Measurements from ENCODE around the gene MFRP. TPM values are rescaled to one million over a fixed set of nuclear protein-coding genes. Genes with fewer than 3 reads are reported as not detected.

MFRP gene
- total and polyA plus RNA-seq, 10 of the 15 experiments (the other 5 are each of a cell fraction or from before 2014, with no cell fraction given), result not detected

- no peak overlapping the region for H3K4me2 ChIP-seq (ENCODE audit: control insufficient read depth, insufficient read depth)
- FAIRE-seq, result no peak
- no peak for DNase-seq (ENCODE audit: low read depth, low spot score)
- H3K27me3 ChIP-seq (replicated peaks in 1 of 2; ENCODE audit: control insufficient read depth in 2 of 2, insufficient read depth in 2 of 2, low read length in 1 of 2), result no peaks in the 10 kb centered on the region
- ATAC-seq, result no peak
- peaks cover 10 to 37% of the 10 kb centered on the region in 2 experiments for H3K36me3 ChIP-seq (ENCODE audit: control insufficient read depth in 2 of 2, insufficient read depth in 2 of 2, low read length in 1 of 2)
- H3K27ac ChIP-seq (ENCODE audit: control insufficient read depth, insufficient read depth), result no peak overlapping the region
- ChIA-PET SMC1A (ENCODE audit: uncharacterized antibody, unreplicated experiment) (no interaction called here), RAD21 (ENCODE audit: unreplicated experiment) (no interaction called here), POLR2A (no interaction called here), CTCF (interaction anchor here (1.1 to 1.7 kb wide), 2 partner anchors 9 to 11 kb away, joined by 3 to 7 read pairs; no protein-coding TSS in a partner anchor)
- in situ Hi-C loops (cut with MboI), result no loop called here
- no peaks in the 10 kb centered on the region for H3K4me1 ChIP-seq (ENCODE audit: control insufficient read depth, insufficient read depth, low read length)
- no TSS peak for BruUV-seq (replicated peaks)
- intact Hi-C loops (cut with micrococcal nuclease; ENCODE audit: unreplicated experiment), result no loop called here
- no peaks in the 10 kb centered on the region for H3K79me2 ChIP-seq (ENCODE audit: control insufficient read depth, insufficient read depth, low read length)
- H3K4me3 ChIP-seq, result no peak overlapping the region
- no peak overlapping the region for H2AFZ ChIP-seq (ENCODE audit: control insufficient read depth, low read depth, low read length)
- no peaks in the 10 kb centered on the region for H4K20me1 ChIP-seq (ENCODE audit: control insufficient read depth, insufficient read depth)
- no peaks in the 10 kb centered on the region for H3K9me3 ChIP-seq (replicated peaks; ENCODE audit: control insufficient read depth, insufficient read depth, low read length)
- 100% methylated on average over 2 of the region's 2 CpGs for WGBS (ENCODE audit: insufficient coverage, insufficient replicate concordance, low lambda C conversion rate, missing lambda C conversion rate)
- no peak overlapping the region for H3K9ac ChIP-seq (ENCODE audit: control insufficient read depth, insufficient read depth, low read length)
- TF ChIP-seq CBX3 (IDR thresholded peaks at IDR 0.05; ENCODE audit: borderline replicate concordance, low read depth) (no peak), SUZ12 (IDR thresholded peaks at IDR 0.05; ENCODE audit: unreplicated experiment) (no peak), CHD4 (IDR thresholded peaks at IDR 0.05) (no peak), BHLHE40 (IDR thresholded peaks at IDR 0.05; ENCODE audit: borderline replicate concordance in 1 of 2, low read depth in 2 of 2, low read length in 1 of 2) (no peak), SMAD5 (IDR thresholded peaks at IDR 0.05; ENCODE audit: low read depth) (no peak), PRDM15 (CRISPR knock-in tag; IDR thresholded peaks at IDR 0.05) (no peak), GATAD2B (conservative IDR thresholded peaks at IDR 0.05; ENCODE audit: low read depth) (no peak), POLR2AphosphoS5 (IDR thresholded peaks at IDR 0.05; ENCODE audit: low read length) (no peak), YBX1 (IDR thresholded peaks at IDR 0.05) (no peak)
- TF ChIP-seq, protein P1, sequence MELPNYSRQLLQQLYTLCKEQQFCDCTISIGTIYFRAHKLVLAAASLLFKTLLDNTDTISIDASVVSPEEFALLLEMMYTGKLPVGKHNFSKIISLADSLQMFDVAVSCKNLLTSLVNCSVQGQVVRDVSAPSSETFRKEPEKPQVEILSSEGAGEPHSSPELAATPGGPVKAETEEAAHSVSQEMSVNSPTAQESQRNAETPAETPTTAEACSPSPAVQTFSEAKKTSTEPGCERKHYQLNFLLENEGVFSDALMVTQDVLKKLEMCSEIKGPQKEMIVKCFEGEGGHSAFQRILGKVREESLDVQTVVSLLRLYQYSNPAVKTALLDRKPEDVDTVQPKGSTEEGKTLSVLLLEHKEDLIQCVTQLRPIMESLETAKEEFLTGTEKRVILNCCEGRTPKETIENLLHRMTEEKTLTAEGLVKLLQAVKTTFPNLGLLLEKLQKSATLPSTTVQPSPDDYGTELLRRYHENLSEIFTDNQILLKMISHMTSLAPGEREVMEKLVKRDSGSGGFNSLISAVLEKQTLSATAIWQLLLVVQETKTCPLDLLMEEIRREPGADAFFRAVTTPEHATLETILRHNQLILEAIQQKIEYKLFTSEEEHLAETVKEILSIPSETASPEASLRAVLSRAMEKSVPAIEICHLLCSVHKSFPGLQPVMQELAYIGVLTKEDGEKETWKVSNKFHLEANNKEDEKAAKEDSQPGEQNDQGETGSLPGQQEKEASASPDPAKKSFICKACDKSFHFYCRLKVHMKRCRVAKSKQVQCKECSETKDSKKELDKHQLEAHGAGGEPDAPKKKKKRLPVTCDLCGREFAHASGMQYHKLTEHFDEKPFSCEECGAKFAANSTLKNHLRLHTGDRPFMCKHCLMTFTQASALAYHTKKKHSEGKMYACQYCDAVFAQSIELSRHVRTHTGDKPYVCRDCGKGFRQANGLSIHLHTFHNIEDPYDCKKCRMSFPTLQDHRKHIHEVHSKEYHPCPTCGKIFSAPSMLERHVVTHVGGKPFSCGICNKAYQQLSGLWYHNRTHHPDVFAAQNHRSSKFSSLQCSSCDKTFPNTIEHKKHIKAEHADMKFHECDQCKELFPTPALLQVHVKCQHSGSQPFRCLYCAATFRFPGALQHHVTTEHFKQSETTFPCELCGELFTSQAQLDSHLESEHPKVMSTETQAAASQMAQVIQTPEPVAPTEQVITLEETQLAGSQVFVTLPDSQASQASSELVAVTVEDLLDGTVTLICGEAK (IDR thresholded peaks at IDR 0.05; ENCODE audit: borderline replicate concordance), result no peak
- TF ChIP-seq, protein P2, sequence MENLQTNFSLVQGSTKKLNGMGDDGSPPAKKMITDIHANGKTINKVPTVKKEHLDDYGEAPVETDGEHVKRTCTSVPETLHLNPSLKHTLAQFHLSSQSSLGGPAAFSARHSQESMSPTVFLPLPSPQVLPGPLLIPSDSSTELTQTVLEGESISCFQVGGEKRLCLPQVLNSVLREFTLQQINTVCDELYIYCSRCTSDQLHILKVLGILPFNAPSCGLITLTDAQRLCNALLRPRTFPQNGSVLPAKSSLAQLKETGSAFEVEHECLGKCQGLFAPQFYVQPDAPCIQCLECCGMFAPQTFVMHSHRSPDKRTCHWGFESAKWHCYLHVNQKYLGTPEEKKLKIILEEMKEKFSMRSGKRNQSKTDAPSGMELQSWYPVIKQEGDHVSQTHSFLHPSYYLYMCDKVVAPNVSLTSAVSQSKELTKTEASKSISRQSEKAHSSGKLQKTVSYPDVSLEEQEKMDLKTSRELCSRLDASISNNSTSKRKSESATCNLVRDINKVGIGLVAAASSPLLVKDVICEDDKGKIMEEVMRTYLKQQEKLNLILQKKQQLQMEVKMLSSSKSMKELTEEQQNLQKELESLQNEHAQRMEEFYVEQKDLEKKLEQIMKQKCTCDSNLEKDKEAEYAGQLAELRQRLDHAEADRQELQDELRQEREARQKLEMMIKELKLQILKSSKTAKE (IDR thresholded peaks at IDR 0.05; ENCODE audit: low read depth, poor library complexity, severe bottlenecking), result no peak
These were observed 47.8 kb downstream of the MFRP start for GRCh38 chr11:119298726-119299125.
